GM10266 (cell line): ENCODE data around the gene DNAJB1.

ENCODE experiments used
- DNase-seq: peaks from one replicate; pipeline ENCODE4 v3.0.0; 2012; ENCODE audit errors: extremely low spot score
- TF ChIP-seq, protein P1 (sequence below): IDR thresholded peaks from 2 replicates; pipeline ENCODE4 v1.5.1; 2012; ENCODE audit warnings: mild to moderate bottlenecking, low read depth; ENCODE audit not compliant: control insufficient read depth, insufficient read depth; ENCODE audit errors: missing control alignments

The DNAJB1 gene

DNA sequence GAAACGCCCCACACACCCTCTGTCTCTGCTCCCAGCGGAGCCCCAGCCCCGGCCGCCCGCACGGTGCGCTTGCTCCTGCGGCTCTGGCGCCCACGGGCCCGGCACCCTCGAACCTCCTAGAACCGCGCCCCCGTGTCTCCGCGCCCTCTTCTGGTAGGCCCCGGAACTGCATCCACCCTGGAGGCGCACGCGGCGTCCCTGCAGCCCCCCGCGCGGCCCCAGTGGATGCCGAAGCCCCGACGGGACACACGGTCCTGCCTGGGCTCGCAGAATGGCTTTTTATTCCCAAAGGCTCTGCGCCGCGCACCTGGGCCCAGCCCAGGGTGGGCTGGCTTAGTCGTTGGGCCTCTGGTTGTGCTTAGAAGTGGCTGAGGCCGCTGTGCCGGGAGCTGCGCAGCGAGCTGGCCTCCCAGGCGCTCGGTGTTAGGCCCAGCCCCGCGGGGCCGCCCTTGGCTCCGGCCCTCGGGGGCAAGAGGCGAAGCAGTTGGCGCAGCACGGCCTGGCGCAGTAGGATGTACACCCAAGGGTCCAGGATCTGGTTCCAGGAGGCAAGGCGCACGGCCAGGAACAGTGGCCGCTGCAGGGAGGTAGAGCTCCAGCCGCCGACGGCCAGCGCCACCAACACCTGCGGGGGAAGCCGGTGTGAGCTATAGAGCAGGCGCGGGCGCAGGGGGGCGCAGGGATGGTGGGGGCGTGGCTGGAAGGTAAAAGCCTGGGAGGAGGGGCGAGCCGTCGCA is 45.8 kb downstream of the DNAJB1 start:
- peak; percentile 95 for DNase-seq

DNA sequence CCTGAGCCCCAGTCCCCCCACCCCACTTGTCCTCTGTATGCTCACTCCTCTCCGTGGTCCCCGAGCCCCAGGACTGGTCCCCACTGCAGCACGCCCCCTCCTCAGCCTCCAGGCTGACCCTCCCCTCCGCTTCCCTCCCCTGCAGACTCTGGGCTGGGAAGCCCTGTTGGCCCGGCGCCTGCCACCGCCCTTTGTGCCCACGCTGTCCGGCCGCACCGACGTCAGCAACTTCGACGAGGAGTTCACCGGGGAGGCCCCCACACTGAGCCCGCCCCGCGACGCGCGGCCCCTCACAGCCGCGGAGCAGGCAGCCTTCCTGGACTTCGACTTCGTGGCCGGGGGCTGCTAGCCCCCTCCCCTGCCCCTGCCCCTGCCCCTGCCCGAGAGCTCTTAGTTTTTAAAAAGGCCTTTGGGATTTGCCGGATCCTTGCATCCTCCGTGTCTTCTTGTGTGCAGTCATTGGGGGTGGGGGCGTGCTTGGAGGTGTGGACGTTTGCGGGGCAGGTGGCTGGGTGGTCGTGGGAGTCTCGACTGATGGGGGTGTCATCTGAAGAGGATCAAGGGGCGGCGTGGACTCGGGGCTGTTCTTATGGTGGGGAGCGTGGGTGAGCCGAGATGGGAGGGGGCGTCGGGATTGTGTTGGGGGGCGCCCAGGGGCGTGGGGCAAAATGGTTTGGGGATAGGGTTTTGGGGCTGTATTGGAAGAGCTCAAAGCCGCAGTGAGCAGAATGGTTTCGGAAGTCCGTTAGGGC is 46.6 kb downstream of the DNAJB1 start:
- no peak for DNase-seq
- TF ChIP-seq, protein P1, sequence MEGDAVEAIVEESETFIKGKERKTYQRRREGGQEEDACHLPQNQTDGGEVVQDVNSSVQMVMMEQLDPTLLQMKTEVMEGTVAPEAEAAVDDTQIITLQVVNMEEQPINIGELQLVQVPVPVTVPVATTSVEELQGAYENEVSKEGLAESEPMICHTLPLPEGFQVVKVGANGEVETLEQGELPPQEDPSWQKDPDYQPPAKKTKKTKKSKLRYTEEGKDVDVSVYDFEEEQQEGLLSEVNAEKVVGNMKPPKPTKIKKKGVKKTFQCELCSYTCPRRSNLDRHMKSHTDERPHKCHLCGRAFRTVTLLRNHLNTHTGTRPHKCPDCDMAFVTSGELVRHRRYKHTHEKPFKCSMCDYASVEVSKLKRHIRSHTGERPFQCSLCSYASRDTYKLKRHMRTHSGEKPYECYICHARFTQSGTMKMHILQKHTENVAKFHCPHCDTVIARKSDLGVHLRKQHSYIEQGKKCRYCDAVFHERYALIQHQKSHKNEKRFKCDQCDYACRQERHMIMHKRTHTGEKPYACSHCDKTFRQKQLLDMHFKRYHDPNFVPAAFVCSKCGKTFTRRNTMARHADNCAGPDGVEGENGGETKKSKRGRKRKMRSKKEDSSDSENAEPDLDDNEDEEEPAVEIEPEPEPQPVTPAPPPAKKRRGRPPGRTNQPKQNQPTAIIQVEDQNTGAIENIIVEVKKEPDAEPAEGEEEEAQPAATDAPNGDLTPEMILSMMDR, result no peak

More for the DNA sequence above, 45.8 kb downstream of the DNAJB1 start:
- TF ChIP-seq, protein P1, result peak; percentile 88

DNA sequence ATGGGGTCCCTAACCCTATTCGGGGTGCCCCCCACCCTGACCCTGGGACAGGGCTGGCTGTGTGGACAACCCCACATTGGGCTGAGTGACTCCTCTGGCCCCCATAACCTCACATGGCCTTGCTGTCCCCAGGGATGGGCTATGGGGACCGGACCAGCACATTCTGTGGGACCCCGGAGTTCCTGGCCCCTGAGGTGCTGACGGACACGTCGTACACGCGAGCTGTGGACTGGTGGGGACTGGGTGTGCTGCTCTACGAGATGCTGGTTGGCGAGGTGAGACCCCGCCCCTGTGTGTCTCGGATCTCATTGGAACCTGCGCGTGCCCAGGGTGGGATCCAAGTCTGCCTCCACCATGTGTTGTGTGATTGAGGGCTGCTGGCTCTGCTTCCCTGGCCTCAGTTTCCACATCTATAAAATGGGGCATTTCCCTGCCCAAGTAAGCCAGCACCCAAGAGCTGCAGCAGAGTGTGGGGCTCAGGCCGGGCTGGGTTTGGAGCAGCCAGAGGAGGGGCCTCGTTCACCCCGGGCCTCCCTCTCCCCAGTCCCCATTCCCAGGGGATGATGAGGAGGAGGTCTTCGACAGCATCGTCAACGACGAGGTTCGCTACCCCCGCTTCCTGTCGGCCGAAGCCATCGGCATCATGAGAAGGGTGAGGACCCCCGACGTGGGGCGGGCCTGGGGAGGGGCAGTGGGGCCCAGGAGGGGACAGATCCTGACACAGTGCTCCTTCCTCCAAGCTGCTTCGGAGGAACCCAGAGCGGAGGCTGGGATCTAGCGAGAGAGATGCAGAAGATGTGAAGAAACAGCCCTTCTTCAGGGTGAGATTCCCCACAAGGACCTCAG is 47.9 kb downstream of the DNAJB1 start:
- peak; percentile 7 for DNase-seq

DNA sequence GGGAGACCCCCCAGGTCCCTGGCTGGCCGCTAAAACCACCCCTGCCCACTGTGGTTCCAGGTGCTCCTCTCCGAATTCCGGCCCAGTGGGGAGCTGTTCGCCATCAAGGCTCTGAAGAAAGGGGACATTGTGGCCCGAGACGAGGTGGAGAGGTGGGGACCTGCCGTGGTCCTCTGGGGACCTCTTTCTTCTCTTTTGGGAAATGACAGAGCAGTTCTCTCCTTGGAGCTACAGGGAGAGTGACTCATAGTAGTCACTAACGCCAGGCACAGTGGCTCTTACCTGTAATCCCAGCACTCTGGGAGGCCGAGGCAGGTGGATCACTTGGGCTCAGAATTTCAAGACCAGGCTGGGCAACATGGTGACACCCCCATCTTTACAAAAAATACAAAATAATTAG is 50.4 kb downstream of the DNAJB1 start:
- no peak for DNase-seq
- TF ChIP-seq, protein P1, result peak; percentile 2

More for the DNA sequence above, 47.9 kb downstream of the DNAJB1 start:
- TF ChIP-seq, protein P1, result no peak

DNA sequence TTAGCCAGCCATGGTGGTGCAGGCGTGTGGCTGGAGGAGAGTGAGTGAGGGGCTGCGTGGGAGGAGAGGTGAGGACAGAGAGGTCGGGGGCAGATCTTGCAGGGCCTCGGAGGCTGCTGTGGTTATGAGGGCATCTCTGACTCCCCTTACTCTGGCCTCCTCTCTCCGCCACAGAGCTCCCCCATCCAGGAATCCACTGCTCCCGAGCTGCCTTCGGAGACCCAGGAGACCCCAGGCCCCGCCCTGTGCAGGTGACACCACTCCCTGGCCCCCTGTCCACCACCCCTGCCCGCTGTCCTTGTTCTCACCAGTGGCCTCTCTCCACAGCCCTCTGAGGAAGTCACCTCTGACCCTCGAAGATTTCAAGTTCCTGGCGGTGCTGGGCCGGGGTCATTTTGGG is 50.8 kb downstream of the DNAJB1 start:
- TF ChIP-seq, protein P1, result no peak

More for the DNA sequence above, 50.8 kb downstream of the DNAJB1 start:
- no peak for DNase-seq
